GM06990 (cell line): Measurements from ENCODE around the gene ROCK2.

Experiments used
- DNase-seq: peaks from one replicate; pipeline ENCODE4 v3.0.0-alpha.2; 2011; ENCODE audit not compliant: insufficient read length; ENCODE audit errors: extremely low read depth
- H3K27me3 ChIP-seq: replicated peaks from 2 replicates; pipeline ENCODE4 v1.6.0; 2011; ENCODE audit warnings: low read length; ENCODE audit not compliant: control insufficient read depth, insufficient read depth
- H3K36me3 ChIP-seq: 2 replicates; pipeline ENCODE4 v1.5.1; 2011; ENCODE audit warnings: low read length; ENCODE audit not compliant: control insufficient read depth, insufficient read depth
- H3K4me3 ChIP-seq: replicated peaks from 2 replicates; pipeline ENCODE4 v1.5.1; 2011; ENCODE audit warnings: low read depth, mild to moderate bottlenecking, control low read depth, low read length
- TF ChIP-seq, protein P1 (sequence below): IDR thresholded peaks from 2 replicates; pipeline ENCODE4 v1.5.1; 2011; ENCODE audit warnings: low read length, control low read depth, mild to moderate bottlenecking, inconsistent platforms; ENCODE audit not compliant: insufficient read depth, poor library complexity, severe bottlenecking

The ROCK2 gene

DNA sequence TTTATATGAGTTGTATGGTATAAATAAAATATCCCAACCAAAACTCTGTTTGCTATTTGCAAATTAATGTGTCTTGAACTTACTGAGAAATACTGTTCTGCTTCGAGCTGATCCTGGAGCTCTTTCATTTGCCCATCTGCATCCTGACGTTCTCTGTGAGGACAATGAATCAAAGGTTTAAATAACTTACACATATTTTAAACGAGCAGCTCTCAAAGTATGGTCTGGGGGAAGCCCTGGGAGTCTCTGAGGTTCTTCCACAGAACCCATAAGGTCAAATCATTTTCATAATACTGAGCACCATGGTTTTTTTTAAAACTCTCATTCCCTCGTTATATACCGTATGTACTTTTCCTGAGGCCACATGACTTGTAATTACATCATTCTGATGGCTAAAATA, 142.5 kb downstream of the ROCK2 start:
- H3K27me3 ChIP-seq, result no peaks in the 10 kb centered on the region
- no peak for DNase-seq
- TF ChIP-seq, protein P1, sequence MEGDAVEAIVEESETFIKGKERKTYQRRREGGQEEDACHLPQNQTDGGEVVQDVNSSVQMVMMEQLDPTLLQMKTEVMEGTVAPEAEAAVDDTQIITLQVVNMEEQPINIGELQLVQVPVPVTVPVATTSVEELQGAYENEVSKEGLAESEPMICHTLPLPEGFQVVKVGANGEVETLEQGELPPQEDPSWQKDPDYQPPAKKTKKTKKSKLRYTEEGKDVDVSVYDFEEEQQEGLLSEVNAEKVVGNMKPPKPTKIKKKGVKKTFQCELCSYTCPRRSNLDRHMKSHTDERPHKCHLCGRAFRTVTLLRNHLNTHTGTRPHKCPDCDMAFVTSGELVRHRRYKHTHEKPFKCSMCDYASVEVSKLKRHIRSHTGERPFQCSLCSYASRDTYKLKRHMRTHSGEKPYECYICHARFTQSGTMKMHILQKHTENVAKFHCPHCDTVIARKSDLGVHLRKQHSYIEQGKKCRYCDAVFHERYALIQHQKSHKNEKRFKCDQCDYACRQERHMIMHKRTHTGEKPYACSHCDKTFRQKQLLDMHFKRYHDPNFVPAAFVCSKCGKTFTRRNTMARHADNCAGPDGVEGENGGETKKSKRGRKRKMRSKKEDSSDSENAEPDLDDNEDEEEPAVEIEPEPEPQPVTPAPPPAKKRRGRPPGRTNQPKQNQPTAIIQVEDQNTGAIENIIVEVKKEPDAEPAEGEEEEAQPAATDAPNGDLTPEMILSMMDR, result no peak
- H3K4me3 ChIP-seq, result no peak overlapping the region
- H3K36me3 ChIP-seq, result no peaks in the 10 kb centered on the region

GRCh38 chr2:11200651-11201050, 143.8 kb downstream of the ROCK2 start:
- Histone ChIP-seq H3K27me3 (no peaks in the 10 kb centered on the region), H3K36me3 (no peaks in the 10 kb centered on the region), H3K4me3 (no peak overlapping the region)
- TF ChIP-seq, protein P1, result no peak
- no peak for DNase-seq

DNA sequence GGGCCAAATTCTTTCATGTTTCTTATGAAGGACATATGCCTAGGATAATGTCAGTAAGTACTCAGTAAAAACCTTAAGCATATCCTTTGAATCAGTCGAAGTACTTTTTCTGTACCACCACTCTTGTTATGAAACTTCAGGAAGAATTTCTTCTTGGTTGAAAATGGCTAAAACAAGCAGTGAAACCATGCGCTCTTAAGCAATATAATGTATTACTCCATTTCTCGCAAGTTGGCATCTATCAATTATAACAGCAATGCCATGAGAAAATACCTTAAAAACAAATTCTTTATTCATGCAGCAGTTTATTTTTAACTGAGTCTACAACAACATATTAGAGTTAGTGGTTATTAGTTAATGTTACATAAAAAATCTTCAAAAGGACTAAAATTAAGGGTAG, 148.2 kb downstream of the ROCK2 start:
- TF ChIP-seq, protein P1, result no peak
- H3K36me3 ChIP-seq, result no peaks in the 10 kb centered on the region; the same call in 1 of the 2 replicates

GRCh38 chr2:11187731-11188130, 156.7 kb downstream of the ROCK2 start:
- 0 out of 2 replicates have a peak, but pooled peaks cover 1% of the 10 kb centered on the region for H3K36me3 ChIP-seq
- H3K4me3 ChIP-seq, result no peak overlapping the region
- TF ChIP-seq, protein P1, result no peak
- no peaks in the 10 kb centered on the region for H3K27me3 ChIP-seq
- no peak for DNase-seq

More for the DNA sequence above, 148.2 kb downstream of the ROCK2 start:
- no peaks in the 10 kb centered on the region for H3K27me3 ChIP-seq
- no peak overlapping the region for H3K4me3 ChIP-seq
- DNase-seq, result no peak

GRCh38 chr2:11187083-11187619, 157.3 kb downstream of the ROCK2 start:
- TF ChIP-seq, protein P1, result no peak
- Histone ChIP-seq H3K4me3 (no peak overlapping the region), H3K36me3 (0 out of 2 replicates have a peak, but pooled peaks cover 1% of the 10 kb centered on the region), H3K27me3 (no peaks in the 10 kb centered on the region)
- DNase-seq, result no peak

- Histone ChIP-seq H3K4me3 (no peak overlapping the region), H3K36me3 (0 out of 2 replicates have a peak, but pooled peaks cover 1% of the 10 kb centered on the region), H3K27me3 (no peaks in the 10 kb centered on the region)
- TF ChIP-seq, protein P1, result no peak
- no peak for DNase-seq
Observed at GRCh38 chr2:11186145-11186544, 158.3 kb downstream of the ROCK2 start.
